NCI-H524 treated with DMSO at 0.1 percent for 48 hours (cell line): ENCODE results near the gene LUZP2.

Source experiments
- DNase-seq: peaks from one replicate; lab custom pipeline; 2025; lab: John Stamatoyannopoulos, UW

Gene LUZP2

GRCh38 chr11:24635588-24636290 is 138.9 kb downstream of the LUZP2 start:
- no peak for DNase-seq

GRCh38 chr11:24636291-24636629 is 139.4 kb downstream of the LUZP2 start:
- no peak for DNase-seq

DNA sequence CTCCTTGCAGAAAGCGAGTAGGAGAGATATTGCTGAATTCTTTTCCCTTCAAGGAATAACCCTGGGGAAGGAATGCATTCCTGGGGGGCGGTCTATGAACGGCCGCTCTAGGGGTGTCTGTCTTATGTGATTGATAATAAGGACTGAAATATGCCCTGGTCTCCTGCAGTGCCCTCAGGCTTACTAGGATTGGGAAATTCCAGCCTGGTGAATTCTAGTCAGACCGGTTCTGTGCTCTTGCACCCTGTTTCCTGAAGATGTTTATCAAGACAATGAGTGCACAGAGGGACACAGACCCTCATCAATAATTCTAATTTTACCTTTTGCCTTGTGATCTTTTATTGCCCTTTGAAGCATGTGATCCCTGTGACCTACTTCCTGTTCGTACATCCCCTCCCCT is 140.7 kb downstream of the LUZP2 start:
- no peak for DNase-seq

DNA sequence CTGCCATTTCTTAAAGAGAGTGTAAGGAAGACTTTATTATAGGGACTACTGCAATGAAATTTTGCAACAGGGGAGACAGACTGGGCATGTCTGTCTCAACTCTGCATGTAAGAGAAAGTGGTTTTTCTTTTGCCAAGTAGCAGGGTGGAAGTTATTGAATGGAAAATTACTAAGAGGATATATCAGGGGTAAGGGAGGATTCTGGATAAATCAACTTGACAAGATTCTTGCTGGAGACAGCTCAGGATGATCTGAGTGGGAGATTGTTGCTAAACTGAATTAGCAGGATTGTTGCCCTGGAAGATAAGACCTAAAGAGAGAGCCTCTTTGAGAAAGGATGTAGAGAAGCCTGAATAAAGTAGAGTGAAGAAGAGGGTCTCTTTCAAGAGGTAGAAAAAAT is 145.8 kb downstream of the LUZP2 start:
- DNase-seq, result no peak

DNA sequence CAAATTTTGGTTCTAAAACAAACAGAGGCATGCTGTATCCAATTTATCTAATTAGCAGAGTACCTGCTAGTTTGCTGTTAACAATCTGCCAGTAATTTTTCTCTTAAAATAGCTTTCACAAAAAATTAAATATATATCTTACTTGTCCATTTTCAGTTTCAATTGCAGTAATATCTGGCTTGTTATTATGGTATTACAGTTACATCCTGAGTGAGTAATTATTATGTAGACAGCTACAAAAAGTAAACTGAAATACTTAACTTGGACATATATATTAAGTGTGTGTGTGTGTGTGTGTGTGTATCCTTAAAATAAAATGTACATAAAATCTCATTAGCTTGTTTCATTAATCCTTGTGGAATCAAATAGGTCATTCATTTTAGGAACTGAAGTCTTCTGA is 148.7 kb downstream of the LUZP2 start:
- no peak for DNase-seq

DNA sequence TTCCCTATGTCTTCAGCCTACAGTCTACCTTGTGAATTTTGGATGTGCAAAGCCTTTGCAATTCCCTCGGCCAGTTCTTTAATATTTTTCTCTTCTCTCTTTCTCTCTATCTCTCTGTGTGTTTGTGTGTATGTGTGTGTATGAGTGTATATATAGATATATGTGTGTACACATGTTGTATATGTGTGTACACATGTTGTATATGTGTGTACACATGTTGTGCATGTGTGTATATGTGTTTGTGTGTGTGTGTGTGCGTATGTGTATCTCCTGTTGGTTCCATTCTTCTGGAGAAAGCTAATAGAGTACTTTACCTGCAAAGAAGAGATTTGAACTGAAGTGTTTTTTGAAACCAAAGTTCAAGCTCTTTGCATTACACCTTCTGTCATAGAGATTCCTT is 155.0 kb downstream of the LUZP2 start:
- DNase-seq, result no peak

- no peak for DNase-seq
Measured at GRCh38 chr11:24653901-24654300, 157.0 kb downstream of the LUZP2 start.

DNA sequence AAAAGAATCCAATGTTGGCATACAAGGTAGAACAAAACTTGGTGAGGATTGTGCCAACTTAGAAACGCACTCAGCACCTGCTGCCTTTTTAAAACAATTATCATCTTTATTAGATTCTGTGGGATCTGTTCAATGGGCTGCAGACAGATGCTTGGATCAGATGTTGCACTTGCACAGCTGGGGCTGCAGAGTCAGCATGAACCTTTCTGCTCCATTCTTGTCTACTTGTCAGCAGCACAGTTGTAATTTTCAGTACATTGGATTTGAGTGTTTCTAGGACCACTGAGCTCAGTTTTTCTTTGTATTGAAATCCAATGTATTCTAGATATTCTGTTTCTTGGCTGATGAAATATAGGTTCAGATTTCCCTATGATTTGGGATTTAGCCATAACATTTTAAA is 164.5 kb downstream of the LUZP2 start:
- no peak for DNase-seq

GRCh38 chr11:24664399-24664798 is 167.5 kb downstream of the LUZP2 start:
- DNase-seq, result no peak

- no peak for DNase-seq
Measured at GRCh38 chr11:24667353-24667968, 170.6 kb downstream of the LUZP2 start.

DNA sequence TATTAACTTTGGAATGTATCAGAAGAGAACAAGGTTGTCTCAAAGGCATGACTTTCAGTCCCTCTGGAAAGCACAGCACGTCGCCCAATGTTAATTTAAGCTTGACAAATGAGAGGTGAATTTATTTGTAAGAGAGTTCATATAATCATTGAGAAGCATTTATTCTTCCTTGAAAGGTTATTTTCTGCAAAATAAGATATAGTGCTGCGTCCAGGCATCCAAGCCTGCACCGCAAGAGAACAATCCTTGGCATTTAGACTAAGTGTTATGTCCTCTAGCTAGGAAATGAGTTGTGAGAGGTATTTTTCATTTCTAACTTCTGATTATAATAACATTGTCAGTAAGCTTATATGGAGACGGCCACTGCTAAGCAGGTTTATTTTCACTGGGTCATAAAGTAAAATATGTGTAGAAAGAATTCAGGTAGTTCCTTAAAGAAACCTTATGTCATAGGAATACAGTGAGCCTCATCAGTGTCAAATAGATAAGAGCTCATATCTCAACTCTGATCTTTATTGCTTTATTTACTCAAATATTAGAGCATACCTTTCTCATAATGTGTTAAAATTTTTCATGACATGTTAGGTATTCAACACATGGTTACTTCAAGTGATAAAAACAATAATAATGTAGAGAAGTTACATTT is 182.0 kb downstream of the LUZP2 start:
- DNase-seq, result no peak

GRCh38 chr11:24679821-24680351 is 183.0 kb downstream of the LUZP2 start:
- DNase-seq, result no peak

DNA sequence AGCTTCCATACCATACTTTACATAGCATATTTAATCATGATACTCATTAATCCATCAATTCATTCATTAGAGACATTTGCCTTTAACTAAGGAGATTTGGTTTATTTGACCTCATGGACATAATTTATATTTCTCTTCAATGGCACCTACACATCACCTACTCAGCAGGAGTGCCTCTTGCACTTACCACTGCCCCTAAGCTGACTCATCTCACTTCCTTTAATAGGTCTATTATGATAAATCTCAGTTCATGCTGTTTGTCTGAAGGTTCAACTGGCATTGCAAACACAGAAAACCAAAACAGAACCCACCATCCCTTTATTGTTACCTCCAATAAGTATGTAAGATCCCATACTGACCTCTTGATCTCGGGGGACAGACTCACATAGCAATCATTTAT is 186.7 kb downstream of the LUZP2 start:
- DNase-seq, result no peak

GRCh38 chr11:24685821-24686220 is 189.0 kb downstream of the LUZP2 start:
- no peak for DNase-seq

- no peak for DNase-seq
Measured at GRCh38 chr11:24687531-24688147, 190.8 kb downstream of the LUZP2 start.

- no peak for DNase-seq
Measured at GRCh38 chr11:24688981-24689380, 192.1 kb downstream of the LUZP2 start.

GRCh38 chr11:24697522-24698111 is 200.8 kb downstream of the LUZP2 start:
- DNase-seq, result no peak

GRCh38 chr11:24704716-24705115 is 207.9 kb downstream of the LUZP2 start:
- DNase-seq, result no peak

GRCh38 chr11:24705474-24705873 is 208.6 kb downstream of the LUZP2 start:
- no peak for DNase-seq

GRCh38 chr11:24708616-24709015 is 211.8 kb downstream of the LUZP2 start:
- no peak for DNase-seq

DNA sequence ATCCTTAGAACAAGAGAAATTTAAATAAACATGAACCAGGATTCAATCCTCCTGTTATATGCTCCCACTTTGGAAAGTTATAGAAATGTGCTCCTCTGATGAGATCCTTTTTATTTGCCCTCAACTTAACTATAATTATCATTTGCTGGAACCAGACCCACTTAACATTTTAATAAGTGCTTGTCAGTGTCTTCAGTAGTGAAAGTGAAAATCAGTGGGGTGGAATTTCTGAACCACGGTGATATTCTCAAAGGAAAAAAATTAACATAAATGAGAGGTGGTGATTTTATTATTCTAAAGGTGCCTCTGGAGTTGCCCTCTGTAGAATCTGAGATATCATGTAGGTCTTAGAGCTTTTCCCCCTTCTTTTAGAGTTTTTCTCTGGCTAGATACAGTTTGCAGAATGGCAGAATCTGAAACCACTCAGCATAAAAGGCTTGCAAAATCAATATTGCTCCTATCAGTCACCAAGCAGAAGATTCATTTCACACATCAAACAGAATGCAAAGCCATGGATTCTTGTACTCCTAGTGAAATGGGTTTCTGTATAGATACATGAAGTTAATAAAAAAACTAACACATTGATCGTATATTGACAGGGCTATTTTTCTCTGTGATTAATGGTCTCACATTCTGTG is 213.2 kb downstream of the LUZP2 start:
- DNase-seq, result no peak

DNA sequence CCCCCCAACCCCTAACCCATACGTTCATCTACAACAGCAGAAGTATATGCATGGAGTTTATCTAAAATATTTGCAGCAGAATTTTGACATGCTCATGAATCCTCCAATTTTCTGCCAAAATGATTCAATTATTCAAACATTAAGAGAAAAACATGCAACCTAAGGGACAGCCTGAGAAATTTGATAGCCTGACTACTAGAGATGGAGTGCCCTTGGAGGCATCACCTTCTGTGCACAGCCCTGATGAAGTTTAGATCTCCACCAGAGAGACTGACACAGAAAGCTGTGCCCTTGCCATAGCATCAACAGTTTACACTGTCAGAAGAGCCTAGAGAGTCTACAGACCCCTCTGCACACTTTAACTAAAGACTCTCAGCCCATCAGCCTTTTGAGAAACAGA is 217.7 kb downstream of the LUZP2 start:
- no peak for DNase-seq
